Endothelial cell of umbilical vein (primary cell): Measurements from ENCODE around the gene AMDHD2. TPM values are rescaled to one million over a fixed set of nuclear protein-coding genes. Genes with fewer than 3 reads are reported as not detected.

Source experiments
- BruUV-seq: library from RNA; stranded (reverse); fragments of 400-500 nt; replicated peaks from 2 replicates; lab custom pipeline; 2021; lab: Mats Ljungman, UMichigan
- CTCF ChIA-PET: fragments of 300-600, 350-600 bp; sonication (Branson Sonifier 250); formaldehyde crosslinking; loops from one replicate; lab custom pipeline; 2021; ENCODE audit warnings: antibody characterized with exemption, inconsistent platforms; lab: Charles Lee
- POLR2A ChIA-PET: fragments of 300-600, 350-600 bp; sonication (Branson Sonifier 250); formaldehyde crosslinking; loops from one replicate; lab custom pipeline; 2021; ENCODE audit warnings: antibody characterized with exemption, inconsistent platforms; lab: Charles Lee
- DNase-seq: peaks from one replicate; pipeline ENCODE4 v3.0.0-alpha.2; 2011; ENCODE audit warnings: low read depth, low spot score
- FAIRE-seq: peaks from 2 replicates; lab custom pipeline; 2011; peaks lifted over from hg19 to GRCh38; lab: Jason Lieb, UNC
- H2AFZ ChIP-seq: 2 replicates; pipeline ENCODE4 v1.6.0; 2012; ENCODE audit warnings: low read depth, low read length, control low read depth, inconsistent platforms
- H3K27ac ChIP-seq: 2 replicates; pipeline ENCODE4 v1.5.1; 2011; ENCODE audit warnings: low read depth, mild to moderate bottlenecking, control low read depth, low read length, moderate library complexity; ENCODE audit not compliant: insufficient read depth
- H3K27me3 ChIP-seq, 2 experiments: 2 replicates each; pipeline versions ENCODE4 v1.6.0 to v1.6.1; 2011; ENCODE audit warnings: low read length in 2 of 2, mixed read lengths in 1 of 2; ENCODE audit not compliant: control insufficient read depth in 2 of 2, insufficient read depth in 2 of 2
- H3K36me3 ChIP-seq, 2 experiments: 2 replicates in 1 of 2; 3 replicates in 1 of 2; pipeline ENCODE4 v1.5.1; 2011; ENCODE audit warnings: low read length in 2 of 2, mild to moderate bottlenecking in 1 of 2, moderate library complexity in 1 of 2; ENCODE audit not compliant: control insufficient read depth in 2 of 2, insufficient read depth in 2 of 2; ENCODE audit errors: extremely low read depth in 1 of 2
- H3K4me1 ChIP-seq: 3 replicates; pipeline ENCODE4 v1.5.1; 2011; ENCODE audit warnings: mild to moderate bottlenecking, low read length; ENCODE audit not compliant: control insufficient read depth, insufficient read depth; ENCODE audit errors: extremely low read depth
- H3K4me2 ChIP-seq: 2 replicates; pipeline ENCODE4 v1.6.1; 2011; ENCODE audit warnings: low read length, control low read depth, mixed read lengths; ENCODE audit not compliant: insufficient read depth
- H3K4me3 ChIP-seq, 3 experiments: fragments of 200-600 bp in 1 of 3; sonication (generic), shearing (Covaris generic) in 1 of 3; replicated peaks in 1 of 3; 2 replicates each; pipeline ENCODE4 v1.5.1; 2011 to 2016; ENCODE audit warnings: control low read depth in 3 of 3, low read length in 3 of 3, mild to moderate bottlenecking in 2 of 3, inconsistent platforms in 1 of 3, low read depth in 1 of 3, moderate library complexity in 1 of 3; ENCODE audit not compliant: insufficient read depth in 1 of 3
- H3K79me2 ChIP-seq: 2 replicates; pipeline ENCODE4 v1.6.0; 2012; ENCODE audit warnings: low read length, inconsistent platforms; ENCODE audit not compliant: control insufficient read depth, insufficient read depth
- H3K9ac ChIP-seq: replicated peaks from 2 replicates; pipeline ENCODE3; 2011; ENCODE audit warnings: low read length, control low read depth; ENCODE audit not compliant: insufficient read depth; ENCODE audit errors: extremely low read depth
- H3K9me1 ChIP-seq: replicated peaks from 3 replicates; pipeline ENCODE4 v1.6.0; 2011; ENCODE audit warnings: mild to moderate bottlenecking, low read length; ENCODE audit not compliant: control insufficient read depth, insufficient read depth; ENCODE audit errors: extremely low read depth
- H3K9me3 ChIP-seq: replicated peaks from 2 replicates; pipeline ENCODE4 v1.5.1; 2012; ENCODE audit warnings: low read length, inconsistent platforms; ENCODE audit not compliant: control insufficient read depth, insufficient read depth
- H4K20me1 ChIP-seq: replicated peaks from 2 replicates; pipeline ENCODE3; 2011; ENCODE audit warnings: mild to moderate bottlenecking, low read length; ENCODE audit not compliant: control insufficient read depth, insufficient read depth; ENCODE audit errors: extremely low read depth
- GATA2 ChIP-seq: IDR thresholded peaks from 2 replicates; pipeline ENCODE4 v1.7.0; 2011; ENCODE audit warnings: low read depth, mild to moderate bottlenecking, moderate library complexity, mixed read lengths, low read length; ENCODE audit not compliant: insufficient read length, insufficient read depth
- POLR2AphosphoS5 ChIP-seq: IDR thresholded peaks from 2 replicates; pipeline ENCODE4 v1.6.1; 2012; ENCODE audit warnings: low read depth, mild to moderate bottlenecking, control low read depth, low read length, moderate library complexity; ENCODE audit not compliant: insufficient read depth
- dilution Hi-C: fragments of 300-500 bp; cut with MboI; formaldehyde crosslinking; loops from one replicate; pipeline ENCODE4 v1.15.0; 2019; ENCODE audit warnings: low sequenced_read_pairs; ENCODE audit not compliant: extremely low pct_ligation_motif_present
- intact Hi-C: fragments of 100-400 bp; cut with micrococcal nuclease; formaldehyde crosslinking; loops from one replicate; pipeline ENCODE4 v1.10.0; 2022
- polyA plus RNA-seq, 4 experiments: library from polyadenylated mRNA; depleted of rRNA in 3 of 4; stranded (reverse) in 3 of 4; unstranded in 1 of 4; fragments of >200 nt; gene quantifications; 2 replicates each; pipeline versions ENCODE4 v1.2.1 to v1.2.3, GENCODE V29; 2011 to 2012; ENCODE audit warnings: missing spikeins in 1 of 4
- total RNA-seq: library from RNA; stranded (reverse); gene quantifications from 2 replicates; pipeline ENCODE4 v1.2.3, GENCODE V29; 2021
- TF ChIP-seq, protein P1 (sequence below), 2 donors: IDR thresholded peaks; 1 replicate in 1 of 2; 2 replicates in 1 of 2; pipeline ENCODE4 v1.5.1; 2011; ENCODE audit warnings: low read length in 2 of 2, mild to moderate bottlenecking in 2 of 2, moderate library complexity in 2 of 2, control low read depth in 1 of 2, inconsistent platforms in 1 of 2, low read depth in 1 of 2; ENCODE audit not compliant: insufficient read depth in 1 of 2; ENCODE audit errors: extremely low read depth in 1 of 2

Gene AMDHD2
- total and polyA plus RNA-seq, 2 donors (not counting 3 experiments of a cell fraction or from before 2014, with no cell fraction given): 39.4 to 59.5 TPM

DNA sequence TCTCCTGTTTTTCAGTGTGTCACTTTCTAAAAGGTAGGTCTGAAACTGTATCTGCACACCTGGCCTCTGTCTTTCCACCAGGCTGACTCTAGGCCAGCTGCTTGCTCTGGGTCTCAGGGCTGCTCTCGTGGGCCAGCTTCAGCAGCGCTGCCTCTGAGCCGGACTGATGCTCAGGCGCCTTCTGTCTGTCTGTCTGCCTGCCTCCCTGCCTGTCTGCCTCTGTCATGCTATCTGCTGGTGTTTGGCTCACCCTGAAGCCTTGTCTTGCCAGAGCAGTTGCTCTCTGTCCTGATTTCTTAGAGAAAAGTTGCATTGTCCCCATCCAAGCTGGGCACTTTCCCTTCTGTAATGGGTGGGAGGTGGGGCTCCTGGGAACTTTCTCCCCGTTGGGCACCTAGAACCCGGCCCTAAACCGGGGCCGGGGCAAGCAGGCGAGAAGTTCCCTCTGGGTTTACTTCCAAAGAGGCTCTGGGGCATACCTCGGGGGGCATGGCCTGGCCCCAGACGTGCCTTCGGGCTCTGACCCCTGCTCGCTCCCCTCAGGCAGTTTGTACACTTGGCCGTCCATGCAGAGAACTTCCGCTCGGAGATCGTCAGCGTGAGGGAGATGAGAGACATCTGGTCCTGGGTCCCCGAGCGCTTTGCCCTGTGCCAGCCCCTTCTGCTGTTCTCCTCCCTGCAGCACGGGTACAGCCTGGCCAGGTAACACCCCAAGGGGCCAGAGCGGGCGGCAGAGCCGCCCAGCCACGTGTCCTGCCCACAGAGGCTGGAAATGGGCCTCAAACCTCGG is 22.3 kb upstream of the AMDHD2 start:
- Histone ChIP-seq H3K36me3 (peaks cover 0 to 16% of the 10 kb centered on the region in 2 experiments), H3K4me2 (no peak overlapping the region), H3K27me3 (no peaks in the 10 kb centered on the region), H3K9me3 (no peaks in the 10 kb centered on the region), H3K27ac (no peak overlapping the region), H3K4me1 (no peaks in the 10 kb centered on the region), H4K20me1 (no peaks in the 10 kb centered on the region), H3K9ac (no peak overlapping the region), H3K4me3 (no peak overlapping the region), H3K9me1 (no peaks in the 10 kb centered on the region), H3K79me2 (no peaks in the 10 kb centered on the region), H2AFZ (no peak overlapping the region)
- no TSS peak for BruUV-seq
- ChIA-PET CTCF (no interaction called here), POLR2A (no interaction called here)
- TF ChIP-seq GATA2 (no peak), POLR2AphosphoS5 (no peak)
- TF ChIP-seq, protein P1, sequence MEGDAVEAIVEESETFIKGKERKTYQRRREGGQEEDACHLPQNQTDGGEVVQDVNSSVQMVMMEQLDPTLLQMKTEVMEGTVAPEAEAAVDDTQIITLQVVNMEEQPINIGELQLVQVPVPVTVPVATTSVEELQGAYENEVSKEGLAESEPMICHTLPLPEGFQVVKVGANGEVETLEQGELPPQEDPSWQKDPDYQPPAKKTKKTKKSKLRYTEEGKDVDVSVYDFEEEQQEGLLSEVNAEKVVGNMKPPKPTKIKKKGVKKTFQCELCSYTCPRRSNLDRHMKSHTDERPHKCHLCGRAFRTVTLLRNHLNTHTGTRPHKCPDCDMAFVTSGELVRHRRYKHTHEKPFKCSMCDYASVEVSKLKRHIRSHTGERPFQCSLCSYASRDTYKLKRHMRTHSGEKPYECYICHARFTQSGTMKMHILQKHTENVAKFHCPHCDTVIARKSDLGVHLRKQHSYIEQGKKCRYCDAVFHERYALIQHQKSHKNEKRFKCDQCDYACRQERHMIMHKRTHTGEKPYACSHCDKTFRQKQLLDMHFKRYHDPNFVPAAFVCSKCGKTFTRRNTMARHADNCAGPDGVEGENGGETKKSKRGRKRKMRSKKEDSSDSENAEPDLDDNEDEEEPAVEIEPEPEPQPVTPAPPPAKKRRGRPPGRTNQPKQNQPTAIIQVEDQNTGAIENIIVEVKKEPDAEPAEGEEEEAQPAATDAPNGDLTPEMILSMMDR (IDR thresholded peaks at IDR 0.05; ENCODE audit: extremely low read depth in 1 of 2, insufficient read depth in 1 of 2, low read depth in 1 of 2, low read length in 2 of 2): no peak
- intact Hi-C loops (no loop called here), dilution Hi-C loops (no loop called here)
- FAIRE-seq (no peak), DNase-seq (no peak)
